ENCODE measurements around the gene PLEKHN1. TPM values are rescaled to one million over a fixed set of nuclear protein-coding genes. Genes with fewer than 3 reads are reported as not detected.
"Not testable (repeated sequence)": the region's sequence is repeated elsewhere in the genome, so short reads cannot be mapped to it uniquely, and the experiment has no call there.

PLEKHN1 gene
- total RNA-seq, 1 donor from 2014 or later = 13.2 TPM

- H3K27me3 ChIP-seq (ENCODE audit: control insufficient read depth, insufficient read depth, low read length) = peaks cover 44% of the 10 kb centered on the region
- no peaks in the 10 kb centered on the region for H3K36me3 ChIP-seq (ENCODE audit: control insufficient read depth, insufficient read depth, low read length)
- DNase-seq (ENCODE audit: low read depth) = no peak
- no peak overlapping the region for H3K4me3 ChIP-seq (ENCODE audit: low read depth, low read length)
- peak; percentile 97 for TF ChIP-seq CTCF (IDR thresholded peaks at IDR 0.05; ENCODE audit: insufficient read depth, low read length, poor library complexity, severe bottlenecking)
Observed at GRCh38 chr1:983798-984475, 17.7 kb downstream of the PLEKHN1 start.

- no peak for TF ChIP-seq CTCF (IDR thresholded peaks at IDR 0.05; ENCODE audit: insufficient read depth, low read length, poor library complexity, severe bottlenecking)
- Histone ChIP-seq H3K27me3 (ENCODE audit: control insufficient read depth, insufficient read depth, low read length) (peaks cover 44% of the 10 kb centered on the region), H3K36me3 (ENCODE audit: control insufficient read depth, insufficient read depth, low read length) (no peaks in the 10 kb centered on the region), H3K4me3 (ENCODE audit: low read depth, low read length) (no peak overlapping the region)
- no peak for DNase-seq (ENCODE audit: low read depth)
Observed at GRCh38 chr1:984476-984814, 18.2 kb downstream of the PLEKHN1 start.

- DNase-seq (ENCODE audit: low read depth) = no peak
- H3K27me3 ChIP-seq (ENCODE audit: control insufficient read depth, insufficient read depth, low read length) = peaks cover 44% of the 10 kb centered on the region
- no peak overlapping the region for H3K4me3 ChIP-seq (ENCODE audit: low read depth, low read length)
- no peaks in the 10 kb centered on the region for H3K36me3 ChIP-seq (ENCODE audit: control insufficient read depth, insufficient read depth, low read length)
- TF ChIP-seq CTCF (IDR thresholded peaks at IDR 0.05; ENCODE audit: insufficient read depth, low read length, poor library complexity, severe bottlenecking) = no peak
Observed at GRCh38 chr1:985126-985525, 18.8 kb downstream of the PLEKHN1 start.

GRCh38 chr1:988061-988460, 21.8 kb downstream of the PLEKHN1 start:
- DNase-seq (ENCODE audit: low read depth); H3K36me3 ChIP-seq (ENCODE audit: control insufficient read depth, insufficient read depth, low read length); H3K4me3 ChIP-seq (ENCODE audit: low read depth, low read length): not testable (repeated sequence)
- peaks cover 18% of the 10 kb centered on the region for H3K27me3 ChIP-seq (ENCODE audit: control insufficient read depth, insufficient read depth, low read length)

- DNase-seq (ENCODE audit: low read depth); H3K36me3 ChIP-seq (ENCODE audit: control insufficient read depth, insufficient read depth, low read length); H3K27me3 ChIP-seq (ENCODE audit: control insufficient read depth, insufficient read depth, low read length); H3K4me3 ChIP-seq (ENCODE audit: low read depth, low read length): not testable (repeated sequence)
Observed at GRCh38 chr1:991275-991674, 25.0 kb downstream of the PLEKHN1 start.

GRCh38 chr1:991895-992294, 25.6 kb downstream of the PLEKHN1 start:
- no peak for DNase-seq (ENCODE audit: low read depth)
- Histone ChIP-seq H3K27me3 (ENCODE audit: control insufficient read depth, insufficient read depth, low read length) (peaks cover 9% of the 10 kb centered on the region), H3K4me3 (ENCODE audit: low read depth, low read length) (no peak overlapping the region), H3K36me3 (ENCODE audit: control insufficient read depth, insufficient read depth, low read length) (no peaks in the 10 kb centered on the region)
- TF ChIP-seq CTCF (IDR thresholded peaks at IDR 0.05; ENCODE audit: insufficient read depth, low read length, poor library complexity, severe bottlenecking) = no peak

- DNase-seq (ENCODE audit: low read depth) = no peak
- Histone ChIP-seq H3K27me3 (ENCODE audit: control insufficient read depth, insufficient read depth, low read length) (peaks cover 9% of the 10 kb centered on the region), H3K4me3 (ENCODE audit: low read depth, low read length) (no peak overlapping the region), H3K36me3 (ENCODE audit: control insufficient read depth, insufficient read depth, low read length) (no peaks in the 10 kb centered on the region)
- TF ChIP-seq CTCF (IDR thresholded peaks at IDR 0.05; ENCODE audit: insufficient read depth, low read length, poor library complexity, severe bottlenecking) = no peak
Observed at GRCh38 chr1:992362-992761, 26.1 kb downstream of the PLEKHN1 start.

Measured in kidney epithelial cell (primary cell).